ENCODE measurements around the gene DLEC1. TPM values are rescaled to one million over a fixed set of nuclear protein-coding genes. Genes with fewer than 3 reads are reported as not detected.

DLEC1 gene
- total and polyA plus RNA-seq, 2 of the 4 experiments (the other 2 are of a cell fraction), result 0.03 TPM; not detected in 1

GRCh38 chr3:38117163-38117716 lies 78.2 kb downstream of the DLEC1 start:
- Histone ChIP-seq H3K14ac (replicated peaks; ENCODE audit: low read depth, low read length) (no peak overlapping the region), H2BK20ac (ENCODE audit: low read depth, low read length) (no peak overlapping the region), H3K9ac (ENCODE audit: low read depth, low read length) (no peak overlapping the region), H3K27me3 (ENCODE audit: control insufficient read depth, insufficient read depth, low read length) (peaks cover 9% of the 10 kb centered on the region), H4K8ac (ENCODE audit: low read depth in 2 of 2, low read length in 2 of 2) (no peak overlapping the region), H3K36me3 (ENCODE audit: control insufficient read depth, insufficient read depth, low read length) (peaks cover 11% of the 10 kb centered on the region), H3K4me1 (ENCODE audit: control insufficient read depth, insufficient read depth, low read length) (no peaks in the 10 kb centered on the region), H2BK5ac (ENCODE audit: low read depth, low read length, poor library complexity, severe bottlenecking) (no peak overlapping the region), H2BK120ac (ENCODE audit: low read depth, low read length) (no peak overlapping the region), H3K9me1 (ENCODE audit: insufficient read depth, low read length) (0 out of 2 replicates have a peak, but pooled peaks cover 3% of the 10 kb centered on the region), H2AK5ac (ENCODE audit: low read depth, low read length) (no peak overlapping the region), H2BK15ac (ENCODE audit: low read depth, low read length) (no peak overlapping the region), H3K79me1 (ENCODE audit: low read depth in 1 of 2, low read length in 2 of 2) (no peaks in the 10 kb centered on the region), H4K20me1 (ENCODE audit: insufficient read depth, low read length) (no peaks in the 10 kb centered on the region), H4K91ac (ENCODE audit: insufficient read depth, low read depth, low read length) (no peak overlapping the region), H3K4ac (ENCODE audit: low read depth, low read length) (no peak overlapping the region), H3K9me3 (ENCODE audit: control insufficient read depth, insufficient read depth, low read length) (no peaks in the 10 kb centered on the region), H3K18ac (ENCODE audit: low read depth, low read length) (no peak overlapping the region), H3K56ac (ENCODE audit: extremely low read depth, insufficient read depth, low read length) (no peak overlapping the region), H3K4me2 (ENCODE audit: low read depth, low read length) (no peak overlapping the region), H2AFZ (replicated peaks; ENCODE audit: low read length, poor library complexity) (no peak overlapping the region), H3K23ac (ENCODE audit: low read depth, low read length) (no peak overlapping the region), H3K4me3 (ENCODE audit: insufficient read depth, low read depth, low read length) (no peak overlapping the region), H2AK9ac (replicated peaks; ENCODE audit: low read depth, low read length, poor library complexity) (no peak overlapping the region), H3K27ac (ENCODE audit: insufficient read depth, low read length) (no peak overlapping the region), H4K5ac (ENCODE audit: low read depth, low read length) (no peak overlapping the region)
- TF ChIP-seq CHD1 (IDR thresholded peaks at IDR 0.05; ENCODE audit: low read depth, low read length) (no peak), MXI1 (IDR thresholded peaks at IDR 0.05; ENCODE audit: borderline replicate concordance, low read depth, low read length) (no peak), MAZ (IDR thresholded peaks at IDR 0.05; ENCODE audit: borderline replicate concordance, low read depth, low read length) (no peak), CEBPB (IDR thresholded peaks at IDR 0.05; ENCODE audit: low read depth, low read length) (no peak), SMC3 (IDR thresholded peaks at IDR 0.05; ENCODE audit: low read depth, low read length) (no peak), RCOR1 (IDR thresholded peaks at IDR 0.05; ENCODE audit: insufficient replicate concordance, low read length) (no peak), POLR2A (IDR thresholded peaks at IDR 0.05; ENCODE audit: low read depth, low read length) (no peak)
- CTCF ChIA-PET, result interaction anchor here (0.9 to 1.2 kb wide), 5 partner anchors 20 to 229 kb away, joined by 3 to 6 read pairs (median 4); partner anchors contain the start of genes ACAA1 and XYLB
- intact Hi-C loops (cut with micrococcal nuclease) (no loop called here), in situ Hi-C loops (cut with MboI; ENCODE audit: low sequenced_read_pairs) (no loop called here), dilution Hi-C loops (cut with HindIII; ENCODE audit: low sequenced_read_pairs, unreplicated experiment) (no loop called here)
- WGBS, 2 experiments (ENCODE audit: extremely low coverage in 2 of 2, insufficient read length in 1 of 2), result 100% methylated on average over 3 of the region's 10 CpGs; no CpG with 5 or more reads in 1 of the 2 experiments
- POLR2A ChIA-PET (ENCODE audit: unreplicated experiment), result no interaction called here
- ATAC-seq (ENCODE audit: low read depth) (peak; percentile 4), DNase-seq (no peak)
- BruUV-seq (replicated peaks), result no TSS peak
